ENCODE data around the gene LMO7.

GRCh38 chr13:75651013-75651412 lies 14.9 kb downstream of the LMO7 start:
- TF ChIP-seq CTCF (IDR thresholded peaks at IDR 0.05) (no peak), MAX (CRISPR knock-in tag; IDR thresholded peaks at IDR 0.05) (no peak), SP1 (CRISPR knock-in tag; conservative IDR thresholded peaks at IDR 0.05) (no peak), JUN (CRISPR knock-in tag; IDR thresholded peaks at IDR 0.05) (no peak), ZNF263 (CRISPR knock-in tag; IDR thresholded peaks at IDR 0.05; ENCODE audit: low read depth) (no peak), MYBL2 (CRISPR knock-in tag; IDR thresholded peaks at IDR 0.05) (no peak), ATF2 (CRISPR knock-in tag; IDR thresholded peaks at IDR 0.05; ENCODE audit: borderline replicate concordance, low read depth) (no peak), FOXP1 (CRISPR knock-in tag; IDR thresholded peaks at IDR 0.05; ENCODE audit: borderline replicate concordance) (no peak), NFATC4 (CRISPR knock-in tag; IDR thresholded peaks at IDR 0.05) (no peak), ZNF416 (CRISPR knock-in tag; IDR thresholded peaks at IDR 0.05) (no peak), OVOL2 (CRISPR knock-in tag; IDR thresholded peaks at IDR 0.05; ENCODE audit: borderline replicate concordance) (no peak), ZNF423 (CRISPR knock-in tag; IDR thresholded peaks at IDR 0.05) (no peak), JAZF1 (CRISPR knock-in tag; IDR thresholded peaks at IDR 0.05) (no peak), TCF7 (CRISPR knock-in tag; IDR thresholded peaks at IDR 0.05; ENCODE audit: low read depth) (no peak)

Measured in WTC11 (cell line).